Measurements from ENCODE around the gene FAF1.

DNA sequence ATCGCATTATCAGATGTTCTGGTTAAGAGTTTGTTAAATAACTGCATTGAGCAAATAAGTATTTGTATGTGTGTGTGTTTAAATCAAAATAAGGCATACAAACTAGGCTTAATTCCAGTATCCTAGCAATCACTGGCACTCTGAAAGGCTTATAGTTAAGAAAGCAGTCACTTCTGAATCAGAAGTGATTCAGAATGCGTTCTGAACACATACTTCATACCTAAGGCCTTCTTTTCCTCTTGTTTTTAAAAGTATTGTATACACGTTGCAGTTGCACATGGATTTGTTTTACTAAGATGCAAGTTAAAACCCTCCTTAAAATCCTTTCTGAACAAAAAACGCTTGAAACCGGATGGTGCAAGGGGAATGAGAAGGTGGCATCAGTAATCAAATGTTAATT lies 298.4 kb downstream of the FAF1 start:
- TF ChIP-seq POLR2A (IDR thresholded peaks at IDR 0.05; ENCODE audit: low read depth), result no peak
- no peak for TF ChIP-seq CTCF (IDR thresholded peaks at IDR 0.05)

All from esophagus muscularis mucosa (tissue), 3 donors.